Activated CD4-positive, alpha-beta T cell treated with anti-CD3 and anti-CD28 coated beads for 36 hours (primary cell): ENCODE data around the gene ERI3. TPM values are rescaled to one million over a fixed set of nuclear protein-coding genes. Genes with fewer than 3 reads are reported as not detected.

Experiments
- total RNA-seq, 2 experiments: library from RNA; stranded (reverse); gene quantifications; one replicate each; pipeline ENCODE4 v1.2.3, GENCODE V29; 2021

Gene ERI3
- total RNA-seq, 2 experiments from 2014 or later = 36.7 to 41.3 TPM

Other genes starting within 250 kb of the ERI3 start
- gene KLF17, start 236.4 kb downstream of the ERI3 start, total RNA-seq = not detected
- not detected for gene KLF18, start 213.6 kb downstream of the ERI3 start, total RNA-seq
- gene DMAP1, start 141.8 kb downstream of the ERI3 start, total RNA-seq = 10 to 100 TPM; 30.2 to 34.8 TPM
- 10 to 100 TPM; 72.3 to 78.3 TPM for gene RNF220, start 50.0 kb upstream of the ERI3 start, total RNA-seq